Gastroesophageal sphincter (tissue), 4 donors: ENCODE measurements around the gene SIRT1. TPM values are rescaled to one million over a fixed set of nuclear protein-coding genes. Genes with fewer than 3 reads are reported as not detected.

Experiments
- ATAC-seq: fragments of 150-250 bp; one replicate; pipeline ENCODE4 v1.9.1; 2016; ENCODE audit warnings: mild to moderate bottlenecking, moderate library complexity
- H3K27ac ChIP-seq, 4 donors: fragments of 200-600 bp; sonication (generic) in 3 of 4; 1 replicate in 3 of 4; 2 replicates in 1 of 4; pipeline ENCODE4 v1.5.1; 2016 to 2019
- H3K27me3 ChIP-seq: fragments of 200-600 bp; sonication (generic); one replicate; pipeline ENCODE4 v1.5.1; 2019
- H3K36me3 ChIP-seq, 2 donors: fragments of 200-600 bp; sonication (generic); one replicate each; pipeline ENCODE4 v1.5.1; 2019; ENCODE audit warnings: control low read depth in 1 of 2
- H3K4me1 ChIP-seq, 3 donors: fragments of 200-600 bp; sonication (generic); 1 replicate in 2 of 3; 2 replicates in 1 of 3; pipeline ENCODE4 v1.5.1; 2016 to 2019; ENCODE audit warnings: control low read depth in 2 of 3
- H3K4me3 ChIP-seq, 2 donors: fragments of 200-600 bp; sonication (generic); one replicate each; pipeline ENCODE4 v1.5.1; 2019; ENCODE audit warnings: mild to moderate bottlenecking in 1 of 2, moderate library complexity in 1 of 2
- H3K9me3 ChIP-seq, 3 donors: fragments of 200-600 bp; sonication (generic); one replicate each; pipeline ENCODE4 v1.5.1; 2017 to 2019; ENCODE audit warnings: control low read depth in 2 of 3
- CTCF ChIP-seq, 4 experiments: fragments of 200-600 bp in 2 of 4; fragments of 450-650 bp in 2 of 4; sonication (generic) in 1 of 4; IDR thresholded peaks; one replicate each; pipeline ENCODE4 v1.5.1; 2017 to 2019; ENCODE audit warnings: antibody characterized with exemption in 4 of 4, mild to moderate bottlenecking in 2 of 4, moderate library complexity in 2 of 4
- EP300 ChIP-seq: sonication (generic); formaldehyde crosslinking; IDR thresholded peaks from one replicate; pipeline ENCODE4 v1.6.1; 2017; ENCODE audit warnings: antibody characterized with exemption, mild to moderate bottlenecking
- POLR2A ChIP-seq, 2 donors: fragments of 450-650 bp; IDR thresholded peaks; one replicate each; pipeline ENCODE4 v1.6.1; 2017; ENCODE audit warnings: antibody characterized with exemption in 2 of 2, mild to moderate bottlenecking in 2 of 2, moderate library complexity in 1 of 2
- POLR2AphosphoS5 ChIP-seq: sonication (generic); formaldehyde crosslinking; IDR thresholded peaks from one replicate; pipeline ENCODE4 v1.6.1; 2017; ENCODE audit warnings: antibody characterized with exemption
- WGBS, 2 donors: methylation state at CpG; one replicate each; pipeline ENCODE4 v1.1.5; 2018; ENCODE audit warnings: low coverage in 1 of 2; 5-methylcytosine and 5-hydroxymethylcytosine counted together
- total RNA-seq, 4 donors: library from RNA; depleted of rRNA; stranded (reverse); fragments of >200 nt; gene quantifications; one replicate each; pipeline ENCODE4 v1.1.0, GENCODE V29; 2016

The SIRT1 gene
- total RNA-seq, 4 donors from 2014 or later = 22.1 to 39.8 (median 33.4) TPM

GRCh38 chr10:67863094-67863493 is 21.4 kb upstream of the SIRT1 start:
- Histone ChIP-seq H3K27ac (no peak overlapping the region), H3K36me3 (no peaks in the 10 kb centered on the region), H3K4me3 (no peak overlapping the region), H3K27me3 (no peaks in the 10 kb centered on the region), H3K4me1 (no peaks in the 10 kb centered on the region), H3K9me3 (no peaks in the 10 kb centered on the region)
- TF ChIP-seq CTCF (IDR thresholded peaks at IDR 0.05) (no peak), POLR2AphosphoS5 (no peak), POLR2A (IDR thresholded peaks at IDR 0.05) (no peak), EP300 (no peak)
- WGBS, 2 donors = 65 to 78% methylated on average over 2 of the region's 2 CpGs
- ATAC-seq = no peak

- ATAC-seq = no peak
- Histone ChIP-seq H3K4me1 (no peaks in the 10 kb centered on the region), H3K36me3 (no peaks in the 10 kb centered on the region), H3K4me3 (no peak overlapping the region), H3K27ac (no peak overlapping the region), H3K27me3 (no peaks in the 10 kb centered on the region), H3K9me3 (no peaks in the 10 kb centered on the region)
- 73 to 85% methylated on average over 5 to 8 of the region's 10 CpGs for WGBS, 2 donors
- TF ChIP-seq POLR2A (IDR thresholded peaks at IDR 0.05) (no peak), EP300 (no peak), CTCF (IDR thresholded peaks at IDR 0.05) (no peak), POLR2AphosphoS5 (no peak)
Measured at GRCh38 chr10:67864607-67865371, 19.7 kb upstream of the SIRT1 start.

- WGBS, 2 donors = 60 to 100% methylated on average over 1 of the region's 2 CpGs
- TF ChIP-seq CTCF (IDR thresholded peaks at IDR 0.05) (no peak), POLR2A (IDR thresholded peaks at IDR 0.05) (no peak), EP300 (no peak), POLR2AphosphoS5 (no peak)
- H3K36me3 ChIP-seq = no peaks in the 10 kb centered on the region
- no peak for ATAC-seq
- H3K27ac ChIP-seq = no peak overlapping the region
- no peaks in the 10 kb centered on the region for H3K27me3 ChIP-seq
- H3K4me3 ChIP-seq = no peak overlapping the region
- H3K4me1 ChIP-seq = no peaks in the 10 kb centered on the region
- H3K9me3 ChIP-seq = no peaks in the 10 kb centered on the region
Measured at GRCh38 chr10:67868132-67868531, 16.3 kb upstream of the SIRT1 start.

- TF ChIP-seq CTCF (IDR thresholded peaks at IDR 0.05) (no peak), POLR2AphosphoS5 (no peak), EP300 (no peak), POLR2A (IDR thresholded peaks at IDR 0.05) (no peak)
- Histone ChIP-seq H3K9me3 (no peaks in the 10 kb centered on the region), H3K27me3 (no peaks in the 10 kb centered on the region), H3K4me3 (no peak overlapping the region), H3K27ac (no peak overlapping the region), H3K4me1 (no peaks in the 10 kb centered on the region), H3K36me3 (no peaks in the 10 kb centered on the region)
- no peak for ATAC-seq
- 92 to 94% methylated on average over 6 of the region's 6 CpGs for WGBS, 2 donors
Measured at GRCh38 chr10:67869996-67870395, 14.5 kb upstream of the SIRT1 start.
